GM19324 (cell line): ENCODE data around the gene ZNF761.
"Not testable (repeated sequence)": the region's sequence is repeated elsewhere in the genome, so short reads cannot be mapped to it uniquely, and the experiment has no call there.

Experiments
- ATAC-seq: cut with Tn5 transposase; IDR thresholded peaks from one replicate; pipeline ENCODE4 v1.9.1; 2021; ENCODE audit warnings: mild to moderate bottlenecking, moderate library complexity; ENCODE audit not compliant: unreplicated experiment, low FRiP score

The ZNF761 gene

GRCh38 chr19:53455828-53456227 is 24.0 kb downstream of the ZNF761 start:
- no peak for ATAC-seq

- not testable (repeated sequence) for ATAC-seq
These were observed 28.4 kb downstream of the ZNF761 start for GRCh38 chr19:53460131-53460721.

GRCh38 chr19:53461866-53462265 is 30.1 kb downstream of the ZNF761 start:
- no peak for ATAC-seq

- ATAC-seq, result no peak
These were observed 31.1 kb downstream of the ZNF761 start for GRCh38 chr19:53462861-53463260.

- ATAC-seq, result no peak
These were observed 31.5 kb downstream of the ZNF761 start for GRCh38 chr19:53463263-53463662.

GRCh38 chr19:53466726-53467484 is 35.1 kb downstream of the ZNF761 start:
- no peak for ATAC-seq

- no peak for ATAC-seq
These were observed 35.9 kb downstream of the ZNF761 start, which contains the start of gene ZNF813 for GRCh38 chr19:53467485-53468262. Gene ZNF813, plus strand, starts transcription at chr19:53467733. Its CDS starts 16,090 bp downstream, at chr19:53483823.

- ATAC-seq, result not testable (repeated sequence)
These were observed 36.8 kb downstream of the ZNF761 start for GRCh38 chr19:53468628-53469027.

- ATAC-seq, result no peak
These were observed 40.1 kb downstream of the ZNF761 start for GRCh38 chr19:53471916-53472315.

- ATAC-seq, result not testable (repeated sequence)
These were observed 43.0 kb downstream of the ZNF761 start for GRCh38 chr19:53474832-53475231.

- not testable (repeated sequence) for ATAC-seq
These were observed 43.7 kb downstream of the ZNF761 start for GRCh38 chr19:53475470-53475869.

- ATAC-seq, result not testable (repeated sequence)
These were observed 52.0 kb downstream of the ZNF761 start for GRCh38 chr19:53483751-53484150.

GRCh38 chr19:53485046-53486004 is 53.5 kb downstream of the ZNF761 start:
- no peak for ATAC-seq

GRCh38 chr19:53492153-53492552 is 60.4 kb downstream of the ZNF761 start:
- ATAC-seq, result no peak

- ATAC-seq, result not testable (repeated sequence)
These were observed 65.7 kb downstream of the ZNF761 start for GRCh38 chr19:53497311-53498023.

- not testable (repeated sequence) for ATAC-seq
These were observed 66.2 kb downstream of the ZNF761 start for GRCh38 chr19:53498024-53498395.

- ATAC-seq, result not testable (repeated sequence)
These were observed 71.4 kb downstream of the ZNF761 start for GRCh38 chr19:53503151-53503550.

- not testable (repeated sequence) for ATAC-seq
These were observed 72.0 kb downstream of the ZNF761 start for GRCh38 chr19:53503671-53504364.

GRCh38 chr19:53504365-53504703 is 72.5 kb downstream of the ZNF761 start:
- not testable (repeated sequence) for ATAC-seq
